Epithelial cell of proximal tubule (primary cell): ENCODE data around the gene EIPR1. TPM values are rescaled to one million over a fixed set of nuclear protein-coding genes. Genes with fewer than 3 reads are reported as not detected.

Source experiments
- DNase-seq: peaks from one replicate; pipeline ENCODE4 v3.0.0-alpha.2; 2011; ENCODE audit warnings: low read depth
- H3K4me3 ChIP-seq: 2 replicates; pipeline ENCODE4 v1.5.1; 2011; ENCODE audit warnings: low read depth, mild to moderate bottlenecking, low read length
- total RNA-seq: library from RNA; depleted of rRNA; stranded (reverse); fragments of >200 nt; gene quantifications from 2 replicates; pipeline ENCODE4 v1.2.3, GENCODE V29; 2015
- TF ChIP-seq, protein P1 (sequence below): conservative IDR thresholded peaks from 2 replicates; pipeline ENCODE4 v1.5.1; 2012; ENCODE audit warnings: low read depth, mild to moderate bottlenecking, low read length

The EIPR1 gene
- total RNA-seq, 1 donor from 2014 or later = 43.9 TPM

GRCh38 chr2:3149441-3150217 lies 228.0 kb downstream of the EIPR1 start:
- no peak overlapping the region for H3K4me3 ChIP-seq
- no peak for DNase-seq
- TF ChIP-seq, protein P1, sequence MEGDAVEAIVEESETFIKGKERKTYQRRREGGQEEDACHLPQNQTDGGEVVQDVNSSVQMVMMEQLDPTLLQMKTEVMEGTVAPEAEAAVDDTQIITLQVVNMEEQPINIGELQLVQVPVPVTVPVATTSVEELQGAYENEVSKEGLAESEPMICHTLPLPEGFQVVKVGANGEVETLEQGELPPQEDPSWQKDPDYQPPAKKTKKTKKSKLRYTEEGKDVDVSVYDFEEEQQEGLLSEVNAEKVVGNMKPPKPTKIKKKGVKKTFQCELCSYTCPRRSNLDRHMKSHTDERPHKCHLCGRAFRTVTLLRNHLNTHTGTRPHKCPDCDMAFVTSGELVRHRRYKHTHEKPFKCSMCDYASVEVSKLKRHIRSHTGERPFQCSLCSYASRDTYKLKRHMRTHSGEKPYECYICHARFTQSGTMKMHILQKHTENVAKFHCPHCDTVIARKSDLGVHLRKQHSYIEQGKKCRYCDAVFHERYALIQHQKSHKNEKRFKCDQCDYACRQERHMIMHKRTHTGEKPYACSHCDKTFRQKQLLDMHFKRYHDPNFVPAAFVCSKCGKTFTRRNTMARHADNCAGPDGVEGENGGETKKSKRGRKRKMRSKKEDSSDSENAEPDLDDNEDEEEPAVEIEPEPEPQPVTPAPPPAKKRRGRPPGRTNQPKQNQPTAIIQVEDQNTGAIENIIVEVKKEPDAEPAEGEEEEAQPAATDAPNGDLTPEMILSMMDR = no peak

GRCh38 chr2:3148716-3149115 lies 228.9 kb downstream of the EIPR1 start:
- no peak overlapping the region for H3K4me3 ChIP-seq
- no peak for DNase-seq
- TF ChIP-seq, protein P1 = no peak

DNA sequence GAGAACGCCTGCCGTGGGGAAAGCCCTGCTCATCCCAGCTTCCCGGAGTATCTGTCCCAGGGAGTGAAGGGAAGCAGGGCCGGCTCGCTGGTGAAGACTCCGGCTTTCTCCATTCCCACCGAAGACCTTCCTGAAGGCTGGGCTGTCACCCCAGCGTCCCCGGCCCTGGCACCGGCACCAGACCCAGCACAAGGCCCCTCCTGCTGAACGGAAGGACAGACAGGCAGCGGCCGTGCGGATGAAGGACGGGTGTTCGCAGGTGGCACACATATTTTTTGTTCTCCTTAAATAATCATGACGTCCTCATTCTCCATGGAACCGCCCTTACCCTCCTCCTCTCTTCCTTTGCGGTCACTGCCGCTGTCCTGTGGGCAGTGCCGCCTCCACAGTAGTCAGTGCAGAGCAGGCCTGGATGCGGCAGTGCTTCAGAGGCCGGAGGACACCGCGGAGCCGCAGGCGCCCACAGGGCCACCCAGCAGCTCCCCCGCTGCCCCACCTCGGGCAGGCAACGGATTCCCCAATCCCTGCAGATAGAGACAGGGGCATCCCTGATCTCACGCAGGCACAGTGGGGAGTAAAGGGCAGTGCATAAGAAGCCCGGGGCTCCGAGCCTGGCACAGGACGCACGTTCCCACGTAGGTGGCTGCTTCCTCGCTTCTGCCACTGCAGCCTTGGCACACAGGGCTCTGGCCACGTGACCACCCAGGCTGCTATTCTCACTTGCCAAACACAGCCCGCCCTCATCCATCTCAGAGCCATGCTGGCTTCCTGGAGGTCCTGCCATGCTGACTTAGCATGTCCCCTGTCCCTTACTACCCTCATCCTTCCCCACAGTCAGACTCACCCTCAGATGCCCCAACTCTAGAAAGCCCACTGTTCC lies 229.7 kb downstream of the EIPR1 start:
- no peak for DNase-seq
- TF ChIP-seq, protein P1 = no peak
- no peak overlapping the region for H3K4me3 ChIP-seq

DNA sequence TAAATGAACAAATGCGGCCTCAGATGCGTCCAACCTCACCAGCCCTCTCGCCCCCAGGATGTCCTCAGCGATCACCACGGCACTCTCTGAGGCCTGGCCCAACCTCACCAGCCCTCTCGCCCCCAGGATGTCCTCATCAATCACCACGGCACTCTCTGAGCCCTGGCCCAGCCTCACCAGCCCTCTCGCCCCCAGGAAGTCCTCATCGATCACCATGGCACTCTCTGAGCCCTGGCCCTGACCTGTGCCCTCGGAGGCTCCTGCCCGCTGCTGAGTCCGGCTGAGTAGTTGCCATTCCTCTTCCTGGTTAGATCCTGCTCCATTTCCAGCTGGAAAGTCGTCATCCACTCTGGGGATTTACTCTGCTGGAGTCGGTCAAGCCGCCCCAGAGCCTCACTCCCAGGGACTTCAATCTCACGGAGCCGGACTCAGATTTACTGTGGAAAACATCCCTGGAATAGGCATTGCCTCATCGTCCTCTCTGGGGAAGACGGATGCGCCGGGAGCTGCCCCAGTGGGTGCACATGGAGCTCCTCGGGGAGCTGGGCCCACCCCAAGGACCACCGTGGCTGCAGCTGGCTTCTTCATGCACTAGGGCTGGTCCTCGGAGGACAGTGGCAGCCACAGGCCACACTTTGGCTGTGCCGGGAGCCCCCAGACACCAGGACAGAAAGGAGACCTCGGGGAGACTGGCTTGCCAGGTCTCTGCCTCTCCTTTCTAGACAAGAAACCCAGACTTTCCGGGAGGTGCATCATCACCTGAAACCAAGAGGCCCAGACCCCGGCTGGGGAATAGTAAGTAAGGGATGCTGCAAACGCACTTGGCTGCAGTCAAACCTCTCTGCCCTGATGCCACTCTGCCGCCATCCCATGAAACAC lies 230.6 kb downstream of the EIPR1 start:
- no peak for DNase-seq
- TF ChIP-seq, protein P1 = no peak

DNA sequence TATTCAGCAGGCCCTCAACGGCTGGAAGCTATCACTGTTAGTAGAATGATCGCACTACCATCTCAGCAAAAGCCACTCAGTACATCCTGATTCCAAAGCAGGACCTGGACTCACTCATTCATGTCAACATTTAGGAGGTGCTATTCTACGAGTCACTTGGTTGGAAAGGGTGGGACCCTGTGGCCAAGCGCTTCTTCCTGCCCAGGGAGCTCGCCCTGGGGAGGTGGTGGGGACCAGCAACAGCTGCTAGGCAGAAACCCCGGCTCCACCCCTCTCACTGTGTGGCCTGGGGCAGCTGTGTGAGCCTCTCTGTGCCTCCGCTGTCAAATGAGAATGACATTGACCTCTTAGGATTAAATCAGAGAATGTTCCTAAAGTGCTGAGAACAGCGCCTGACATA lies 231.4 kb downstream of the EIPR1 start:
- DNase-seq = no peak
- H3K4me3 ChIP-seq = no peak overlapping the region
- TF ChIP-seq, protein P1 = no peak

More for the DNA sequence above, 230.6 kb downstream of the EIPR1 start:
- H3K4me3 ChIP-seq = no peak overlapping the region

DNA sequence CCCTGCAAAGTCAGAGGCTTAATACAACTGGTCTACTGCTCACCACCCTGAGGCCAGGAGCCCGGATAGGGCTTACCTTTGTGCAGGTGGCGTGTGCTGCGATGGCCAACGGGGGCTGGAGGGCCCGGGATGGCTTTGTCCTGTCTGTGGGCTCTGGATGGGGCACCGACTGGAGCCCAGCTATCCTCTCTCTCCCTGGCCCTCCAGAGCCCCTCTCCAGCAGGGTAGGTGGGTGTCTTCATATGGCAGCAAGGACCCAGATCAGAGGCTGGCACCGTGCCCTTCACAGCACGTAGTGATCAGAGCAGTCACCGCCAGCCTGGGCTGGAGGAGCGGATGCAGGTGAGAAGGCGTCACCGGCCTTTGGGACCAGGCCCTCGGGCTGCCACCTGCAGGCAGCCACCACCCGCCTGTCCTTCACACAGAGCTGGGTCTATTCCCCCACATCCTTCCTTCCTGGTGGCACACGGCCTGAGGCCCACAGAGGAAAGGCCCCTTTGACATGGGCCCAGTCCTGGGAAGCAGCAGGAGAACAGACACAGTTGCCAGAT lies 232.1 kb downstream of the EIPR1 start:
- TF ChIP-seq, protein P1 = no peak

More for the DNA sequence above, 232.1 kb downstream of the EIPR1 start:
- DNase-seq = no peak
- H3K4me3 ChIP-seq = no peak overlapping the region
